Endothelial cell (in vitro differentiated cells): Measurements from ENCODE around the gene CREB5. TPM values are rescaled to one million over a fixed set of nuclear protein-coding genes. Genes with fewer than 3 reads are reported as not detected.
A peak's percentile ranks its signal among the peaks of the same experiment; 100 is the strongest.

Experiments used
- DNase-seq: peaks from one replicate; pipeline ENCODE4 v3.0.0; 2021; ENCODE audit warnings: low spot score
- H3K27ac Mint-ChIP-seq: one replicate; pipeline ENCODE4 v1.8.0; 2021; ENCODE audit warnings: mixed read lengths, inconsistent platforms; ENCODE audit not compliant: unreplicated experiment
- H3K27me3 Mint-ChIP-seq: one replicate; pipeline ENCODE4 v1.8.0; 2021; ENCODE audit warnings: mild to moderate bottlenecking, moderate library complexity, mixed read lengths, inconsistent platforms; ENCODE audit not compliant: unreplicated experiment
- H3K36me3 Mint-ChIP-seq: one replicate; pipeline ENCODE4 v1.8.0; 2021; ENCODE audit warnings: mild to moderate bottlenecking, low read depth, mixed read lengths, inconsistent platforms; ENCODE audit not compliant: unreplicated experiment
- H3K4me1 Mint-ChIP-seq: one replicate; pipeline ENCODE4 v1.8.0; 2021; ENCODE audit warnings: mild to moderate bottlenecking, mixed read lengths, inconsistent platforms; ENCODE audit not compliant: unreplicated experiment
- H3K4me3 Mint-ChIP-seq: one replicate; pipeline ENCODE4 v1.8.0; 2021; ENCODE audit warnings: mild to moderate bottlenecking, mixed read lengths, inconsistent platforms; ENCODE audit not compliant: unreplicated experiment
- H3K9me3 Mint-ChIP-seq: one replicate; pipeline ENCODE4 v1.8.0; 2021; ENCODE audit warnings: mixed read lengths, inconsistent platforms; ENCODE audit not compliant: unreplicated experiment
- CTCF ChIP-seq: fragments of 200-600 bp; sonication (generic); IDR thresholded peaks from one replicate; pipeline ENCODE4 v1.5.0; 2021; ENCODE audit warnings: antibody characterized with exemption; ENCODE audit not compliant: unreplicated experiment
- total RNA-seq: library from RNA; stranded (reverse); fragmentation: NEBNext Ultra II Directional; extraction: Animal tissue kit (Norgen Biotek cat#: 25700); gene quantifications from one replicate; pipeline ENCODE4 v1.2.1, GENCODE V29; 2021; ENCODE audit not compliant: unreplicated experiment

The CREB5 gene
- total RNA-seq, 1 donor from 2014 or later: 5.6 TPM

- Mint-ChIP-seq H3K9me3 (no peaks in the 10 kb centered on the region), H3K4me1 (peaks cover 16% of the 10 kb centered on the region), H3K4me3 (peak overlapping the region; percentile 95), H3K27ac (peak overlapping the region; percentile 94), H3K36me3 (peaks cover 4% of the 10 kb centered on the region), H3K27me3 (peaks cover 26% of the 10 kb centered on the region)
- peak; percentile 88 for DNase-seq
- TF ChIP-seq CTCF: no peak
Observed at GRCh38 chr7:28408960-28409715, 3.2 kb upstream of the CREB5 start.

GRCh38 chr7:28409716-28410627 lies 2.3 kb upstream of the CREB5 start:
- H3K36me3 Mint-ChIP-seq: peaks cover 4% of the 10 kb centered on the region
- peak overlapping the region; percentile 94 for H3K27ac Mint-ChIP-seq
- no peak for TF ChIP-seq CTCF
- peaks cover 26% of the 10 kb centered on the region for H3K27me3 Mint-ChIP-seq
- H3K4me3 Mint-ChIP-seq: peak overlapping the region; percentile 95
- peaks cover 16% of the 10 kb centered on the region for H3K4me1 Mint-ChIP-seq
- DNase-seq: peak; percentile 49
- no peaks in the 10 kb centered on the region for H3K9me3 Mint-ChIP-seq

GRCh38 chr7:28410628-28411531 lies 1.4 kb upstream of the CREB5 start:
- peaks cover 26% of the 10 kb centered on the region for H3K27me3 Mint-ChIP-seq
- peaks cover 16% of the 10 kb centered on the region for H3K4me1 Mint-ChIP-seq
- H3K9me3 Mint-ChIP-seq: no peaks in the 10 kb centered on the region
- H3K36me3 Mint-ChIP-seq: peaks cover 4% of the 10 kb centered on the region
- H3K27ac Mint-ChIP-seq: peak overlapping the region; percentile 30
- TF ChIP-seq CTCF: no peak
- no peak for DNase-seq
- H3K4me3 Mint-ChIP-seq: peak overlapping the region; percentile 74

- H3K36me3 Mint-ChIP-seq: peaks cover 4% of the 10 kb centered on the region
- no peak for TF ChIP-seq CTCF
- H3K9me3 Mint-ChIP-seq: no peaks in the 10 kb centered on the region
- peaks cover 20% of the 10 kb centered on the region for H3K27me3 Mint-ChIP-seq
- peaks cover 16% of the 10 kb centered on the region for H3K4me1 Mint-ChIP-seq
- no peak for DNase-seq
- no peak overlapping the region for H3K4me3 Mint-ChIP-seq
- H3K27ac Mint-ChIP-seq: no peak overlapping the region
Observed at GRCh38 chr7:28413011-28413410, 693 bp downstream of the CREB5 start.
